PFSK-1 (cell line): ENCODE results near the gene CPA1. TPM values are rescaled to one million over a fixed set of nuclear protein-coding genes. Genes with fewer than 3 reads are reported as not detected.

Source experiments
- FOXP2 ChIP-seq: optimal IDR thresholded peaks from 2 replicates; pipeline ENCODE3; 2011; ENCODE audit warnings: borderline replicate concordance, control low read depth, inconsistent platforms; ENCODE audit not compliant: insufficient read depth; ENCODE audit errors: extremely low read length, extremely low read depth
- POLR2AphosphoS5 ChIP-seq: IDR thresholded peaks from 2 replicates; pipeline ENCODE4 v1.6.1; 2012; ENCODE audit warnings: low read depth, mild to moderate bottlenecking, control low read depth, low read length, moderate library complexity
- SIN3A ChIP-seq: IDR thresholded peaks from 2 replicates; pipeline ENCODE4 v1.6.1; 2012; ENCODE audit warnings: mild to moderate bottlenecking, low read length, moderate library complexity, borderline replicate concordance; ENCODE audit not compliant: insufficient read depth
- TAF1 ChIP-seq: IDR thresholded peaks from 2 replicates; pipeline ENCODE4 v1.6.1; 2012; ENCODE audit warnings: low read length, control low read depth, borderline replicate concordance; ENCODE audit not compliant: insufficient read depth
- polyA plus RNA-seq: library from polyadenylated mRNA; unstranded; fragments of >200 nt; gene quantifications from one replicate; pipeline ENCODE4 v1.2.1, GENCODE V29; 2012; ENCODE audit warnings: low read depth, missing spikeins; ENCODE audit not compliant: insufficient read length
- TF ChIP-seq, protein P1 (sequence below), 2 experiments: IDR thresholded peaks; 2 replicates each; pipeline versions ENCODE4 v1.6.1 to v1.8.0; 2011 to 2012; ENCODE audit warnings: low read depth in 2 of 2, low read length in 2 of 2, control low read depth in 1 of 2, inconsistent platforms in 1 of 2, mild to moderate bottlenecking in 1 of 2, moderate library complexity in 1 of 2; ENCODE audit not compliant: insufficient read depth in 1 of 2

CPA1 gene
- not detected for polyA plus RNA-seq

DNA sequence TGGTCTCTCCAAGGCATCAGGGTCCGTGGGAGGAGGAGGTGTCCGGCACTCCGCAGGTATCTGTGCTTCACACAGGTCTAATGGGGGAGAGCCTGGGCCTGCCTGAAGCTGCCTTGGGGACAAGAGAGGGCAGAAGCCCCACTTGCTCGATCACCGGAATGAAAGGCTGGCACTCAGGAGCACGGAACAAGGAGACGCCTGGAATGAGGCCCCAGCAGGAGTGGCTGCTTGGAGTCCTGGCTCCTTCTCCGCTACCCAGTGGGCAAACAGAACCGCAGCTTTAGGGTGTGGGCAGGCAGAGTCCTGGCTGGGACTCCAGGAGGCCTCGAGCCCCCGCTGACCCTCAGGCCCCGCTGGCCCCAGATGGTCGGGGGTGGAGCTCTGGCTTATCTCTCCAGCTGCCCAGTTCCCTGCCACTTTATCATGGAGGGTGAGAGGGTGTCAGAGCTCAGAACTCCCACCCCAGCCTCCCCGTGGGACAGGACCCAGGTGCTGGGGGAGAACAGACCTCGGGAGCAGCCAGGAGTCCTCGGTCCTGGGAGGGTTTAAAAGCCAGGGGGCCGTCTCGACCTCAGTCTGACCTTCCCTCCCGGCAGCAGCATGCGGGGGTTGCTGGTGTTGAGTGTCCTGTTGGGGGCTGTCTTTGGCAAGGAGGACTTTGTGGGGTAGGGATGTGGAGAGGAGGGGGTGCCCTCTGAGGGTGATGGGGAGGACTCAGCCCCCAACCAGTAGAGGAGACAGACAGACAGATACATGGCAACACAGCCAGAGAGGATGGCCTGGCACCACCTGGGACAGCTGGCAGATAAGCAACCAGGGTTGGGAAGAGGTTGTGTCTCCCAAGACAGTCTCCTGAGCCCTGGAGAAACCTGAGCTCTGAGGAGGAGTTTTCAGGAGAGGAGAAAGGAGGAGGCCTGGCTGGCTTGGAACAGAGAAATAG, at the start of gene CPA1:
TSS of gene CPA1 (plus strand) at position 574 of the 940 bp plus-strand sequence. CDS start at position 601, 27 bp downstream.
- TF ChIP-seq POLR2AphosphoS5 (no peak), TAF1 (no peak), FOXP2 (no peak), SIN3A (no peak)
- TF ChIP-seq, protein P1, sequence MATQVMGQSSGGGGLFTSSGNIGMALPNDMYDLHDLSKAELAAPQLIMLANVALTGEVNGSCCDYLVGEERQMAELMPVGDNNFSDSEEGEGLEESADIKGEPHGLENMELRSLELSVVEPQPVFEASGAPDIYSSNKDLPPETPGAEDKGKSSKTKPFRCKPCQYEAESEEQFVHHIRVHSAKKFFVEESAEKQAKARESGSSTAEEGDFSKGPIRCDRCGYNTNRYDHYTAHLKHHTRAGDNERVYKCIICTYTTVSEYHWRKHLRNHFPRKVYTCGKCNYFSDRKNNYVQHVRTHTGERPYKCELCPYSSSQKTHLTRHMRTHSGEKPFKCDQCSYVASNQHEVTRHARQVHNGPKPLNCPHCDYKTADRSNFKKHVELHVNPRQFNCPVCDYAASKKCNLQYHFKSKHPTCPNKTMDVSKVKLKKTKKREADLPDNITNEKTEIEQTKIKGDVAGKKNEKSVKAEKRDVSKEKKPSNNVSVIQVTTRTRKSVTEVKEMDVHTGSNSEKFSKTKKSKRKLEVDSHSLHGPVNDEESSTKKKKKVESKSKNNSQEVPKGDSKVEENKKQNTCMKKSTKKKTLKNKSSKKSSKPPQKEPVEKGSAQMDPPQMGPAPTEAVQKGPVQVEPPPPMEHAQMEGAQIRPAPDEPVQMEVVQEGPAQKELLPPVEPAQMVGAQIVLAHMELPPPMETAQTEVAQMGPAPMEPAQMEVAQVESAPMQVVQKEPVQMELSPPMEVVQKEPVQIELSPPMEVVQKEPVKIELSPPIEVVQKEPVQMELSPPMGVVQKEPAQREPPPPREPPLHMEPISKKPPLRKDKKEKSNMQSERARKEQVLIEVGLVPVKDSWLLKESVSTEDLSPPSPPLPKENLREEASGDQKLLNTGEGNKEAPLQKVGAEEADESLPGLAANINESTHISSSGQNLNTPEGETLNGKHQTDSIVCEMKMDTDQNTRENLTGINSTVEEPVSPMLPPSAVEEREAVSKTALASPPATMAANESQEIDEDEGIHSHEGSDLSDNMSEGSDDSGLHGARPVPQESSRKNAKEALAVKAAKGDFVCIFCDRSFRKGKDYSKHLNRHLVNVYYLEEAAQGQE (IDR thresholded peaks at IDR 0.05; ENCODE audit: insufficient read depth in 1 of 2, low read depth in 2 of 2, low read length in 2 of 2): no peak

DNA sequence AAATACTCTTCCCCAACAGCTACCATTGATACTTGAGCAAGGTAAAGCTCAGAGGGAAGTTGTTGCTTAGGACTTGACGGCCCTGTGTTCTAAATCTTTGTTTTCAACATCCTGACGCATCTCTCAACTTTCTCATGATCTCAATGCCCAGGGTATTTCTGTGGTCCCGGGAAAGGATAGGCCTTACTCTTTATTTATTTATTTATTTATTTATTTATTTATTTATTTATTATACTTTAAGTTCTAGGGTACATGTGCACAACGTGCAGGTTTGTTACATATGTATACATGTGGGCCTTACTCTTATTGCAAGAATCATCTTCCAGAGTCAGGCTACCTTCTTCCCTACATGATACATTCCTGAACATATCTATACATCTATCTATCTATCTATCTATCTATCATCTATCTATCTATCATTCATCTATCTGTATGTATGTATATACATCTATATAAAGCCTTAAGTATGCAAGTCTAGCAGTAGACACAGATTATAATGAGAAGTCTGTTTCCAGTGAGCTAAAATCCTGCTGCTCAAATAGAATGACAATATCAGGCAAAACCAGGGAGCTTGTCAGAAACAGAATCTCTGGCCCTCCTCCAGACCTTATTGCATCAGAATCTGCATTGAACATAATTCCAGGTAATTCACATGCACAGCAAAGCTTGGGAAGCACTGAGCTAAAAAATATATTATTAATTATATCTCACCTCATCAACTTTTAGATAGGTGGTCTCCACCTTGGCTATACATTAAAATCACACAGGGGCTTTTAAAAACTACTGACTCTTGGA, 47.8 kb upstream of the CPA1 start:
- TF ChIP-seq POLR2AphosphoS5 (no peak), FOXP2 (no peak), SIN3A (no peak), TAF1 (no peak)
- TF ChIP-seq, protein P1 (IDR thresholded peaks at IDR 0.05; ENCODE audit: insufficient read depth in 1 of 2, low read depth in 2 of 2, low read length in 2 of 2): no peak

DNA sequence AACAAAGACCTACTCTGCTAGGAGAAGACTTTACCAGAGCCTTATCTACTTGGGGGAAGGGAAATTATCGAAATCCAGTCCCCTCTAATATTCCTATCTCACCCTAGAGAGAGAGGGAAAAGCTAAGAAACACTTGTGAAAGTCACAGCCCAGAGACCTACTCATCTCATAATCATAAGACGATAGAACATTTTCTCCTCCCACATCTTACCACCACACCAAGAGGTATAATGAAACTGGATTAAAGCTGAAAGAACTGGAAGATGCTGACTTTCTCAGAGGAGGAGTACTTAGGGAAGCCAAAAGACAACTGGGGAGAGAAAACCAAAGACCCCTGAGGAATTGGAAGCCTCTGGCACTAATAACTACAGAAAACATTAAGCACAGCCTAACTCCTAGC, 46.5 kb upstream of the CPA1 start:
- TF ChIP-seq POLR2AphosphoS5 (no peak), TAF1 (no peak), FOXP2 (no peak), SIN3A (no peak)
- TF ChIP-seq, protein P1 (IDR thresholded peaks at IDR 0.05; ENCODE audit: insufficient read depth in 1 of 2, low read depth in 2 of 2, low read length in 2 of 2): no peak

DNA sequence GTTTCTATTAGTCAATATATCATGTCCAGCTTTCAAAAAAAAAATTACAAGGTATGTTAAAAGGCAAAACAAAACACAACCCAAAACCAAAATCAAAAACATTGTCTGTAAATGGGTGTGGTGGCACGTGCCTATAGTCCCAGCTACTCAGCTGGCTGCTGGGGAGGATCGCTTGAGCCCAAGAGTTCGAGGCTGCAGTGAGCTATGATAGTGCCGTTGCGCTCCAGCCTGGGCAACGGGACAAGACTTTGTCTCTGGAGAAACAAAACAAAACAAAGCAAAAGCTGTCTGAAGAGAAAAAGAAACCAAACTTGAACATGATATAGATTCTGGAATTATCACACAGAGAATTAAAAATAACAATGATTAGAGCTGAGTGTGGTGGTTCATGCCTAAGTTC, 46.0 kb upstream of the CPA1 start:
- TF ChIP-seq, protein P1 (IDR thresholded peaks at IDR 0.05; ENCODE audit: insufficient read depth in 1 of 2, low read depth in 2 of 2, low read length in 2 of 2): no peak
- TF ChIP-seq TAF1 (no peak), FOXP2 (no peak), POLR2AphosphoS5 (no peak), SIN3A (no peak)
